ENCODE data around the gene IMPA2. TPM values are rescaled to one million over a fixed set of nuclear protein-coding genes. Genes with fewer than 3 reads are reported as not detected.

IMPA2 gene
- total and polyA plus RNA-seq, 2 of the 4 experiments (the other 2 are of a cell fraction): 5.4 to 5.5 TPM

GRCh38 chr18:12049978-12050811, 68.9 kb downstream of the IMPA2 start:
- dilution Hi-C loops (cut with HindIII; ENCODE audit: low sequenced_read_pairs, unreplicated experiment): no loop called here
- Histone ChIP-seq H3K36me3 (ENCODE audit: control insufficient read depth, insufficient read depth, low read length) (no peaks in the 10 kb centered on the region), H3K9me1 (ENCODE audit: insufficient read depth, low read length) (no peaks in the 10 kb centered on the region), H3K4me1 (ENCODE audit: control insufficient read depth, insufficient read depth, low read length) (peaks cover 8% of the 10 kb centered on the region), H3K4me2 (ENCODE audit: low read depth, low read length) (no peak overlapping the region), H2BK20ac (ENCODE audit: low read depth, low read length) (no peak overlapping the region), H3K9ac (ENCODE audit: low read depth, low read length) (no peak overlapping the region), H2BK15ac (ENCODE audit: low read depth, low read length) (no peak overlapping the region), H2AFZ (replicated peaks; ENCODE audit: low read length, poor library complexity) (no peak overlapping the region), H2AK5ac (ENCODE audit: low read depth, low read length) (no peak overlapping the region), H3K27me3 (ENCODE audit: control insufficient read depth, insufficient read depth, low read length) (no peaks in the 10 kb centered on the region), H2BK120ac (ENCODE audit: low read depth, low read length) (no peak overlapping the region), H3K4ac (ENCODE audit: low read depth, low read length) (no peak overlapping the region), H4K8ac (ENCODE audit: low read depth in 2 of 2, low read length in 2 of 2) (no peak overlapping the region), H3K14ac (replicated peaks; ENCODE audit: low read depth, low read length) (no peak overlapping the region), H3K18ac (ENCODE audit: low read depth, low read length) (no peak overlapping the region), H4K91ac (ENCODE audit: insufficient read depth, low read depth, low read length) (no peak overlapping the region), H3K79me1 (ENCODE audit: low read depth in 1 of 2, low read length in 2 of 2) (no peaks in the 10 kb centered on the region), H4K5ac (ENCODE audit: low read depth, low read length) (no peak overlapping the region), H2AK9ac (replicated peaks; ENCODE audit: low read depth, low read length, poor library complexity) (no peak overlapping the region), H3K56ac (ENCODE audit: extremely low read depth, insufficient read depth, low read length) (no peak overlapping the region), H4K20me1 (ENCODE audit: insufficient read depth, low read length) (no peaks in the 10 kb centered on the region; the same call in 1 of the 2 replicates), H3K23ac (ENCODE audit: low read depth, low read length) (no peak overlapping the region), H3K27ac (ENCODE audit: insufficient read depth, low read length) (no peak overlapping the region), H2BK5ac (ENCODE audit: low read depth, low read length, poor library complexity, severe bottlenecking) (no peak overlapping the region), H3K4me3 (ENCODE audit: insufficient read depth, low read depth, low read length) (no peak overlapping the region), H3K9me3 (ENCODE audit: control insufficient read depth, insufficient read depth, low read length) (no peaks in the 10 kb centered on the region)
- ChIA-PET POLR2A (ENCODE audit: unreplicated experiment) (no interaction called here), CTCF (no interaction called here)
- intact Hi-C loops (cut with micrococcal nuclease): loop anchor here (10.0 kb wide), 1 partner anchor 185 kb away; no protein-coding TSS in a partner anchor
- no peak for TF ChIP-seq MXI1 (IDR thresholded peaks at IDR 0.05; ENCODE audit: borderline replicate concordance, low read depth, low read length)
- no peak for TF ChIP-seq RCOR1 (IDR thresholded peaks at IDR 0.05; ENCODE audit: insufficient replicate concordance, low read length)
- TF ChIP-seq RAD21 (IDR thresholded peaks at IDR 0.05; ENCODE audit: low read length): no peak
- TF ChIP-seq SMC3 (IDR thresholded peaks at IDR 0.05; ENCODE audit: low read depth, low read length): no peak
- TF ChIP-seq, protein P1, sequence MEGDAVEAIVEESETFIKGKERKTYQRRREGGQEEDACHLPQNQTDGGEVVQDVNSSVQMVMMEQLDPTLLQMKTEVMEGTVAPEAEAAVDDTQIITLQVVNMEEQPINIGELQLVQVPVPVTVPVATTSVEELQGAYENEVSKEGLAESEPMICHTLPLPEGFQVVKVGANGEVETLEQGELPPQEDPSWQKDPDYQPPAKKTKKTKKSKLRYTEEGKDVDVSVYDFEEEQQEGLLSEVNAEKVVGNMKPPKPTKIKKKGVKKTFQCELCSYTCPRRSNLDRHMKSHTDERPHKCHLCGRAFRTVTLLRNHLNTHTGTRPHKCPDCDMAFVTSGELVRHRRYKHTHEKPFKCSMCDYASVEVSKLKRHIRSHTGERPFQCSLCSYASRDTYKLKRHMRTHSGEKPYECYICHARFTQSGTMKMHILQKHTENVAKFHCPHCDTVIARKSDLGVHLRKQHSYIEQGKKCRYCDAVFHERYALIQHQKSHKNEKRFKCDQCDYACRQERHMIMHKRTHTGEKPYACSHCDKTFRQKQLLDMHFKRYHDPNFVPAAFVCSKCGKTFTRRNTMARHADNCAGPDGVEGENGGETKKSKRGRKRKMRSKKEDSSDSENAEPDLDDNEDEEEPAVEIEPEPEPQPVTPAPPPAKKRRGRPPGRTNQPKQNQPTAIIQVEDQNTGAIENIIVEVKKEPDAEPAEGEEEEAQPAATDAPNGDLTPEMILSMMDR (conservative IDR thresholded peaks at IDR 0.05; ENCODE audit: low read depth, low read length): no peak
- TF ChIP-seq RFX5 (IDR thresholded peaks at IDR 0.05; ENCODE audit: low read depth, low read length): no peak
- TF ChIP-seq FOS (IDR thresholded peaks at IDR 0.05; ENCODE audit: low read depth, low read length): no peak
- TF ChIP-seq, protein P2, sequence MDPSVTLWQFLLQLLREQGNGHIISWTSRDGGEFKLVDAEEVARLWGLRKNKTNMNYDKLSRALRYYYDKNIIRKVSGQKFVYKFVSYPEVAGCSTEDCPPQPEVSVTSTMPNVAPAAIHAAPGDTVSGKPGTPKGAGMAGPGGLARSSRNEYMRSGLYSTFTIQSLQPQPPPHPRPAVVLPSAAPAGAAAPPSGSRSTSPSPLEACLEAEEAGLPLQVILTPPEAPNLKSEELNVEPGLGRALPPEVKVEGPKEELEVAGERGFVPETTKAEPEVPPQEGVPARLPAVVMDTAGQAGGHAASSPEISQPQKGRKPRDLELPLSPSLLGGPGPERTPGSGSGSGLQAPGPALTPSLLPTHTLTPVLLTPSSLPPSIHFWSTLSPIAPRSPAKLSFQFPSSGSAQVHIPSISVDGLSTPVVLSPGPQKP (IDR thresholded peaks at IDR 0.05; ENCODE audit: borderline replicate concordance, low read depth, low read length): no peak
- TF ChIP-seq POLR2A (IDR thresholded peaks at IDR 0.05; ENCODE audit: low read depth, low read length): no peak
- no peak for TF ChIP-seq CHD1 (IDR thresholded peaks at IDR 0.05; ENCODE audit: low read depth, low read length)
- BruUV-seq (replicated peaks): no TSS peak
- WGBS, 2 experiments (ENCODE audit: extremely low coverage in 2 of 2, insufficient read length in 1 of 2): no CpG with 5 or more reads among the region's 9 CpGs
- in situ Hi-C loops (cut with MboI; ENCODE audit: low sequenced_read_pairs): no loop called here
- no peak for DNase-seq
- no peak for ATAC-seq (ENCODE audit: low read depth)
